IMR-90 (cell line): ENCODE measurements around the gene PTPRN2. TPM values are rescaled to one million over a fixed set of nuclear protein-coding genes. Genes with fewer than 3 reads are reported as not detected.

Source experiments
- ATAC-seq: fragments of 200-7000 bp; cut with Tn5 transposase; 2 replicates; pipeline ENCODE4 v1.9.1; 2020; ENCODE audit warnings: low read depth, mild to moderate bottlenecking, moderate library complexity
- BruUV-seq: library from RNA; stranded (reverse); fragments of 400-500 nt; replicated peaks from 2 replicates; lab custom pipeline; 2021; lab: Mats Ljungman, UMichigan
- CTCF ChIA-PET: fragments of 300-600 bp; formaldehyde crosslinking; extraction: SDS; loops from one replicate; lab custom pipeline; 2021; ENCODE audit warnings: antibody characterized with exemption; lab: Yijun Ruan, JAX
- POLR2A ChIA-PET: fragments of 300-600 bp; sonication (Branson Sonifier 250); formaldehyde crosslinking; loops from one replicate; lab custom pipeline; 2022; ENCODE audit warnings: antibody characterized with exemption; ENCODE audit not compliant: unreplicated experiment; lab: Charles Lee
- DNase-seq: peaks from one replicate; pipeline ENCODE4 v3.0.0; 2013
- H2AFZ ChIP-seq: replicated peaks from 2 replicates; pipeline ENCODE3; 2013; ENCODE audit warnings: low read length, mild to moderate bottlenecking; ENCODE audit not compliant: poor library complexity
- H2AK5ac ChIP-seq: 2 replicates; pipeline ENCODE4 v1.6.1; 2013; ENCODE audit warnings: low read depth, low read length, inconsistent platforms
- H2AK9ac ChIP-seq: replicated peaks from 2 replicates; pipeline ENCODE3; 2013; ENCODE audit warnings: mild to moderate bottlenecking, low read depth, low read length, moderate library complexity; ENCODE audit not compliant: poor library complexity
- H2BK120ac ChIP-seq: 2 replicates; pipeline ENCODE4 v1.6.1; 2013; ENCODE audit warnings: low read depth, low read length, inconsistent platforms
- H2BK15ac ChIP-seq: 3 replicates; pipeline ENCODE4 v1.6.1; 2013; ENCODE audit warnings: low read depth, low read length, inconsistent platforms
- H2BK20ac ChIP-seq: 2 replicates; pipeline ENCODE4 v1.6.1; 2013; ENCODE audit warnings: low read depth, mild to moderate bottlenecking, inconsistent platforms, low read length, moderate library complexity
- H2BK5ac ChIP-seq: 2 replicates; pipeline ENCODE4 v1.6.1; 2013; ENCODE audit warnings: mild to moderate bottlenecking, low read depth, low read length, inconsistent platforms; ENCODE audit not compliant: poor library complexity, severe bottlenecking
- H3K14ac ChIP-seq: replicated peaks from 2 replicates; pipeline ENCODE4 v1.6.1; 2013; ENCODE audit warnings: low read depth, low read length, inconsistent platforms
- H3K18ac ChIP-seq: 2 replicates; pipeline ENCODE4 v1.6.1; 2013; ENCODE audit warnings: low read depth, low read length, control low read depth
- H3K23ac ChIP-seq: 2 replicates; pipeline ENCODE4 v1.6.1; 2013; ENCODE audit warnings: low read depth, low read length, inconsistent platforms
- H3K27ac ChIP-seq: 2 replicates; pipeline ENCODE4 v1.5.1; 2013; ENCODE audit warnings: mild to moderate bottlenecking, control low read depth, low read length; ENCODE audit not compliant: insufficient read depth
- H3K27me3 ChIP-seq: 2 replicates; pipeline ENCODE4 v1.6.1; 2013; ENCODE audit warnings: low read length; ENCODE audit not compliant: control insufficient read depth, insufficient read depth
- H3K36me3 ChIP-seq: 2 replicates; pipeline ENCODE4 v1.6.1; 2013; ENCODE audit warnings: low read length, mixed read lengths; ENCODE audit not compliant: control insufficient read depth, insufficient read depth
- H3K4ac ChIP-seq: 2 replicates; pipeline ENCODE4 v1.6.1; 2013; ENCODE audit warnings: low read depth, low read length, inconsistent platforms
- H3K4me1 ChIP-seq: 2 replicates; pipeline ENCODE4 v1.6.1; 2013; ENCODE audit warnings: low read length, mixed read lengths; ENCODE audit not compliant: control insufficient read depth, insufficient read depth
- H3K4me2 ChIP-seq: 2 replicates; pipeline ENCODE4 v1.6.1; 2013; ENCODE audit warnings: low read depth, mild to moderate bottlenecking, control low read depth, low read length, moderate library complexity
- H3K4me3 ChIP-seq: 2 replicates; pipeline ENCODE4 v1.5.1; 2013; ENCODE audit warnings: low read depth, mild to moderate bottlenecking, control low read depth, low read length, moderate library complexity; ENCODE audit not compliant: insufficient read depth
- H3K56ac ChIP-seq: 2 replicates; pipeline ENCODE4 v1.6.1; 2013; ENCODE audit warnings: low read length, inconsistent platforms; ENCODE audit not compliant: insufficient read depth; ENCODE audit errors: extremely low read depth
- H3K79me1 ChIP-seq, 2 experiments: 2 replicates each; pipeline ENCODE4 v1.6.1; 2013; ENCODE audit warnings: low read length in 2 of 2, inconsistent platforms in 1 of 2, low read depth in 1 of 2
- H3K9ac ChIP-seq: 2 replicates; pipeline ENCODE4 v1.6.1; 2013; ENCODE audit warnings: low read depth, low read length, control low read depth
- H3K9me1 ChIP-seq: 2 replicates; pipeline ENCODE4 v1.6.1; 2013; ENCODE audit warnings: low read length, inconsistent platforms; ENCODE audit not compliant: insufficient read depth
- H3K9me3 ChIP-seq: 2 replicates; pipeline ENCODE4 v1.6.1; 2013; ENCODE audit warnings: low read length; ENCODE audit not compliant: control insufficient read depth, insufficient read depth
- H4K20me1 ChIP-seq: 2 replicates; pipeline ENCODE4 v1.6.1; 2013; ENCODE audit warnings: low read length, inconsistent platforms; ENCODE audit not compliant: insufficient read depth
- H4K5ac ChIP-seq: 2 replicates; pipeline ENCODE4 v1.6.1; 2013; ENCODE audit warnings: mild to moderate bottlenecking, low read depth, low read length, control low read depth
- H4K8ac ChIP-seq, 2 experiments: 2 replicates each; pipeline ENCODE4 v1.6.1; 2013; ENCODE audit warnings: low read depth in 2 of 2, low read length in 2 of 2, control low read depth in 1 of 2, inconsistent platforms in 1 of 2
- H4K91ac ChIP-seq: 2 replicates; pipeline ENCODE4 v1.6.1; 2013; ENCODE audit warnings: low read depth, low read length, inconsistent platforms; ENCODE audit not compliant: insufficient read depth
- CEBPB ChIP-seq: IDR thresholded peaks from 2 replicates; pipeline ENCODE4 v1.6.1; 2012; ENCODE audit warnings: low read depth, low read length, improper control_type of control experiment
- FOS ChIP-seq: fragments of 150-350 bp; IDR thresholded peaks from 2 replicates; pipeline ENCODE4 v1.6.1; 2016; ENCODE audit warnings: low read depth, low read length
- MXI1 ChIP-seq: IDR thresholded peaks from 2 replicates; pipeline ENCODE4 v1.6.1; 2012; ENCODE audit warnings: low read depth, mild to moderate bottlenecking, low read length, moderate library complexity, borderline replicate concordance
- SMC3 ChIP-seq: fragments of 150-350 bp; IDR thresholded peaks from 2 replicates; pipeline ENCODE4 v1.6.1; 2016; ENCODE audit warnings: low read depth, mild to moderate bottlenecking, antibody characterized with exemption, low read length, moderate library complexity
- WGBS, 2 experiments: methylation state at CpG; one replicate each; pipeline versions ENCODE4 v1.1.5 to v1.1.7; 2013; ENCODE audit warnings: missing lambda C conversion rate in 2 of 2; ENCODE audit not compliant: insufficient read length in 1 of 2; ENCODE audit errors: extremely low coverage in 2 of 2; 5-methylcytosine and 5-hydroxymethylcytosine counted together
- dilution Hi-C: fragments of 300-500 bp; cut with HindIII; formaldehyde crosslinking; loops from one replicate; pipeline ENCODE4 v1.14.3; 2018; ENCODE audit warnings: low sequenced_read_pairs; ENCODE audit not compliant: unreplicated experiment
- in situ Hi-C: fragments of 300-500 bp; cut with MboI; formaldehyde crosslinking; loops from 3 replicates; pipeline ENCODE4 v1.14.3; 2019; ENCODE audit warnings: low sequenced_read_pairs, inconsistent platforms, mixed read lengths
- intact Hi-C: fragments of 100-400 bp; cut with micrococcal nuclease; formaldehyde crosslinking; loops from 2 replicates; pipeline ENCODE4 v1.10.0; 2022
- polyA plus RNA-seq, 3 experiments: library from polyadenylated mRNA; depleted of rRNA; stranded (reverse); fragments of >200 nt; gene quantifications; 2 replicates each; pipeline ENCODE4 v1.2.3, GENCODE V29; 2012; ENCODE audit warnings: low replicate concordance in 1 of 3
- total RNA-seq: library from RNA; depleted of rRNA; stranded (reverse); fragments of >200 nt; gene quantifications from 2 replicates; pipeline ENCODE4 v1.2.3, GENCODE V29; 2012
- TF ChIP-seq, protein P1 (sequence below): conservative IDR thresholded peaks from 2 replicates; pipeline ENCODE4 v1.5.1; 2012; ENCODE audit warnings: mild to moderate bottlenecking, low read depth, low read length, improper control_type of control experiment
- TF ChIP-seq, protein P2 (sequence below): fragments of 150-350 bp; IDR thresholded peaks from 2 replicates; pipeline ENCODE4 v1.6.1; 2016; ENCODE audit warnings: low read depth, mild to moderate bottlenecking, low read length, moderate library complexity, borderline replicate concordance
- TF ChIP-seq, protein P3 (sequence below): fragments of 150-350 bp; IDR thresholded peaks from 2 replicates; pipeline ENCODE4 v1.6.1; 2017; ENCODE audit warnings: mild to moderate bottlenecking, antibody characterized with exemption, low read length, low read depth

Gene PTPRN2
- total and polyA plus RNA-seq, 2 of the 4 experiments (the other 2 are of a cell fraction): 0.03 TPM; not detected in 1

DNA sequence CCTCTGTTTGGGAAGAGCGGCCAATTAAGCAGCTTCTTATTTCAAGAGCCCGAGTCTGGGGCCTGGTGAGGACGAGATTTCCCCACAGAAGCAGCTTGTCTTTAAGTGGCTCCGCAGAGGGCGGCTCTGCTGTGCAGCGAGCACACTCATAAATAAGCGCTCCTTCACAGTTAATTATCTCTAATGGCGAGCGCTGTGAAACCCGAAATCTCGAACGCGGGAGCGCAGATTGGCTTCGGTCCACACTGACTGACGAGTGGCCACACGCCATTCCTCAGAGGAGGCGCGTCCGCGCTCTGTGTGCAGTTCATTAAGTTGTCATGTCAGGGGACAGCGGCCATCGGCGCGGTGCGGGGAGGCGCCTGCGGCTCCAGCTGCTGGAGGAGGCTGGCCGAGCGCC, 689.9 kb downstream of the PTPRN2 start:
- no peak overlapping the region for H3K9ac ChIP-seq
- intact Hi-C loops (no loop called here), dilution Hi-C loops (no loop called here), in situ Hi-C loops (no loop called here)
- no peak overlapping the region for H3K14ac ChIP-seq
- H4K20me1 ChIP-seq: no peaks in the 10 kb centered on the region
- no peak overlapping the region for H2BK15ac ChIP-seq
- no peak overlapping the region for H3K27ac ChIP-seq
- no peak overlapping the region for H2BK120ac ChIP-seq
- no peak for DNase-seq
- no peak overlapping the region for H2AFZ ChIP-seq
- TF ChIP-seq, protein P1, sequence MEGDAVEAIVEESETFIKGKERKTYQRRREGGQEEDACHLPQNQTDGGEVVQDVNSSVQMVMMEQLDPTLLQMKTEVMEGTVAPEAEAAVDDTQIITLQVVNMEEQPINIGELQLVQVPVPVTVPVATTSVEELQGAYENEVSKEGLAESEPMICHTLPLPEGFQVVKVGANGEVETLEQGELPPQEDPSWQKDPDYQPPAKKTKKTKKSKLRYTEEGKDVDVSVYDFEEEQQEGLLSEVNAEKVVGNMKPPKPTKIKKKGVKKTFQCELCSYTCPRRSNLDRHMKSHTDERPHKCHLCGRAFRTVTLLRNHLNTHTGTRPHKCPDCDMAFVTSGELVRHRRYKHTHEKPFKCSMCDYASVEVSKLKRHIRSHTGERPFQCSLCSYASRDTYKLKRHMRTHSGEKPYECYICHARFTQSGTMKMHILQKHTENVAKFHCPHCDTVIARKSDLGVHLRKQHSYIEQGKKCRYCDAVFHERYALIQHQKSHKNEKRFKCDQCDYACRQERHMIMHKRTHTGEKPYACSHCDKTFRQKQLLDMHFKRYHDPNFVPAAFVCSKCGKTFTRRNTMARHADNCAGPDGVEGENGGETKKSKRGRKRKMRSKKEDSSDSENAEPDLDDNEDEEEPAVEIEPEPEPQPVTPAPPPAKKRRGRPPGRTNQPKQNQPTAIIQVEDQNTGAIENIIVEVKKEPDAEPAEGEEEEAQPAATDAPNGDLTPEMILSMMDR: no peak
- TF ChIP-seq FOS (no peak), CEBPB (no peak), SMC3 (no peak), MXI1 (no peak)
- TF ChIP-seq, protein P2, sequence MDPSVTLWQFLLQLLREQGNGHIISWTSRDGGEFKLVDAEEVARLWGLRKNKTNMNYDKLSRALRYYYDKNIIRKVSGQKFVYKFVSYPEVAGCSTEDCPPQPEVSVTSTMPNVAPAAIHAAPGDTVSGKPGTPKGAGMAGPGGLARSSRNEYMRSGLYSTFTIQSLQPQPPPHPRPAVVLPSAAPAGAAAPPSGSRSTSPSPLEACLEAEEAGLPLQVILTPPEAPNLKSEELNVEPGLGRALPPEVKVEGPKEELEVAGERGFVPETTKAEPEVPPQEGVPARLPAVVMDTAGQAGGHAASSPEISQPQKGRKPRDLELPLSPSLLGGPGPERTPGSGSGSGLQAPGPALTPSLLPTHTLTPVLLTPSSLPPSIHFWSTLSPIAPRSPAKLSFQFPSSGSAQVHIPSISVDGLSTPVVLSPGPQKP: no peak
- TF ChIP-seq, protein P3, sequence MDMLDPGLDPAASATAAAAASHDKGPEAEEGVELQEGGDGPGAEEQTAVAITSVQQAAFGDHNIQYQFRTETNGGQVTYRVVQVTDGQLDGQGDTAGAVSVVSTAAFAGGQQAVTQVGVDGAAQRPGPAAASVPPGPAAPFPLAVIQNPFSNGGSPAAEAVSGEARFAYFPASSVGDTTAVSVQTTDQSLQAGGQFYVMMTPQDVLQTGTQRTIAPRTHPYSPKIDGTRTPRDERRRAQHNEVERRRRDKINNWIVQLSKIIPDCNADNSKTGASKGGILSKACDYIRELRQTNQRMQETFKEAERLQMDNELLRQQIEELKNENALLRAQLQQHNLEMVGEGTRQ: no peak
- WGBS, 2 experiments: 60% methylated on average over 25 of the region's 30 CpGs; no CpG with 5 or more reads in 1 of the 2 experiments
- no peaks in the 10 kb centered on the region for H3K36me3 ChIP-seq
- CTCF ChIA-PET: no interaction called here
- H4K5ac ChIP-seq: no peak overlapping the region
- no peak overlapping the region for H2AK5ac ChIP-seq
- no peak overlapping the region for H3K23ac ChIP-seq
- H3K4me2 ChIP-seq: no peak overlapping the region
- no peaks in the 10 kb centered on the region for H3K4me1 ChIP-seq
- no peak overlapping the region for H2BK20ac ChIP-seq
- POLR2A ChIA-PET: no interaction called here
- H3K27me3 ChIP-seq: no peaks in the 10 kb centered on the region
- no peak overlapping the region for H3K4me3 ChIP-seq
- H2BK5ac ChIP-seq: no peak overlapping the region
- ATAC-seq: no peak
- no peak overlapping the region for H3K18ac ChIP-seq
- H2AK9ac ChIP-seq: no peak overlapping the region
- no peak overlapping the region for H3K4ac ChIP-seq
- peaks cover 55% of the 10 kb centered on the region for H3K9me3 ChIP-seq
- H4K8ac ChIP-seq: no peak overlapping the region
- H3K79me1 ChIP-seq: no peaks in the 10 kb centered on the region
- no TSS peak for BruUV-seq
- no peak overlapping the region for H4K91ac ChIP-seq
- H3K56ac ChIP-seq: no peak overlapping the region
- H3K9me1 ChIP-seq: no peaks in the 10 kb centered on the region
